ENCODE measurements around the gene JADE1.
A peak's percentile ranks its signal among the peaks of the same experiment; 100 is the strongest.

The JADE1 gene

GRCh38 chr4:128809477-128810330, at the start of gene JADE1:
Gene JADE1, plus strand, starts transcription at chr4:128809700. Its CDS starts 22,059 bp downstream, at chr4:128831759.
- peak; percentile 78 to 85 for DNase-seq (ENCODE audit: extremely low read depth in 1 of 2, low read depth in 1 of 2)

DNA sequence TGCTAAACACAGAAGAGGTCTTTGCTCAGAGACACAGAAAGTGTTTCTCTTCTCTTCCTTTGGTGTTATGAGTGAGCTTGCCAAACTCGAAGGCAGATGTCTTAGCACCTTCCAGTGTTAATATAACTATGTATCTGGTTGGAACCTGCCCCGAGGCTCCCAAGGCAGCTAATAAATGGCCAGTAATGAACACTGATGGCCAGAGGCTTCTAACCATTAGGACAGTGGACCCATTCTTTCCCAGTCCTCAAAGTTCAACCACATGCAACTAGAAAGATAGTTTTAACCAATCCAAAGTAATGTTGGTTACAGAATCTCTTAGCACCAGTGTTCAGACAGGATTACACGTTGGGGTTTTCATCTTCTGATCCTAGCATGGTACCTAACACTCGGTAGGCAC, 42.7 kb upstream of the JADE1 start:
- DNase-seq (ENCODE audit: extremely low read depth in 1 of 2, low read depth in 1 of 2), result no peak

DNA sequence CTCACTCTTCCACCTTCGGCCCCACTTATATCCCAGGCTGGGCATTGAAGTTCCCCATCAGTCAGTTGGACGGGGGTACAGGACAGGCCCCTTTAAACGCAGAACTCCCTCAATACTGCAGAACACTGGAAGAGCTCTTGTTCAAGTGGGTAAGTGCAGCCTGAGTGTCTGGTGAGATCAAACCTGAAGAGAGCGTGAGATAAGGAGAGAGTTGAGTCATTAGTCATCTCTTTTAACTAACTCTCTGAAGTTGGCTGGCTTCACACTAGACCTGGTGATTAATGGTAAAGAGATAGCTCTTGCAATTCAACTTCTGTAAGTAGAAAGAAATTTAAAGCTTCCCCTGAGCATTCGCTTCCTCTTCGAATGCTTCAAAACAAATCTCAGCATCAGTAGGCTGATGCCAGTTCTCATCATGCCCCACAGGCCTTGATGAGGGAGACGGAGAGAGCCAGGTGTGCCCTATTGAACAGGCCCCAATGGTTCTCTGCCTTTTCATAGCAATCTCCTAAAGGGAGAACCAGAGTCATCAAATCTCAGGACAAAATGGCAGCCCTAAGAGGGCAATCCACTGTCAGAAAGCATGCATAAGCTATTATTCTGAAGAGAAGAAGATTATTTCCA, 41.0 kb upstream of the JADE1 start:
- no peak for DNase-seq (ENCODE audit: extremely low read depth in 1 of 2, low read depth in 1 of 2)

DNA sequence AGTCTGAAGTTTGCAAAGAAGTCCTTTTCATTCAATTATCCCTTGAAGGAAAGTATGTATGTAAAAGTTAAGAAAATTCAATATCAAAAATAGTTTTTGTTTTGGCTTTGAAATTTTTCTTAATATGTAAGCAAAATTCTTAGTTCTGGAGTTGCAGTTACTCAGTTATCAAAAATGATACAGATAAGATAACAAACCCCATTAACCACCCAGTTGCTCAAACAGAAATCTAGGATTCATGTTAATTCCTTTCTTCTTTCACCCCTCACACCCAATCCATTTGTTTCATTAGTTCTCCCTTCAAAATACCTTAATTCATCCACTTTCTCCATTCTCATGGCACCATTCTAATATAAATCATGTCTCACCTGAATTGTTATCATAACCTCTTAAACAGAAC, 40.5 kb upstream of the JADE1 start:
- DNase-seq (ENCODE audit: extremely low read depth in 1 of 2, low read depth in 1 of 2), result no peak

GRCh38 chr4:128770807-128771206, 38.7 kb upstream of the JADE1 start:
- DNase-seq (ENCODE audit: extremely low read depth in 1 of 2, low read depth in 1 of 2), result no peak

GRCh38 chr4:128775477-128775876, 34.0 kb upstream of the JADE1 start:
- no peak for DNase-seq (ENCODE audit: extremely low read depth in 1 of 2, low read depth in 1 of 2)

DNA sequence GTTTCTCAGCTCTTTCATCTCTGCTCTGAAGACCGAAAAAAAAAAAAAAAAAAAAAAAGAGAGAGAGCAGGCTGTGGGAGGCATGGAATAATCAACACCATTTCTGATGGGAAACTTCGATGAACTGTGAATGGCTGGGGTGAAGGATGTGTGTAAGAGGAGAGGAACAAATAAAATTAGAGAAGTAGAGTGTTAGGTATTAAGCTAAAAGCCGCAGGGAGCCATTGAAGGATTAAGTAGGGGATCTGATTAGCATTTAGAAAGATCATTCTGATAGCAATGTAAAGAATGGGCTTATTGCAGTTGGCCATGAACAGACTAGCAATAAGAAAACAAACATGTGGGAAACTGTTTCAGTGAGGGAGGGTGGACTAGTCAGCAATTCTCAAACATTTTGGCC, 33.6 kb upstream of the JADE1 start:
- no peak for DNase-seq (ENCODE audit: extremely low read depth in 1 of 2, low read depth in 1 of 2)

GRCh38 chr4:128776794-128777216, 32.7 kb upstream of the JADE1 start:
- DNase-seq (ENCODE audit: extremely low read depth in 1 of 2, low read depth in 1 of 2), result no peak

- DNase-seq (ENCODE audit: extremely low read depth in 1 of 2, low read depth in 1 of 2), result no peak
Measured at GRCh38 chr4:128780688-128781087, 28.8 kb upstream of the JADE1 start.

- DNase-seq (ENCODE audit: extremely low read depth in 1 of 2, low read depth in 1 of 2), result peak; percentile 15 to 34
Measured at GRCh38 chr4:128782076-128782715, 27.3 kb upstream of the JADE1 start.

DNA sequence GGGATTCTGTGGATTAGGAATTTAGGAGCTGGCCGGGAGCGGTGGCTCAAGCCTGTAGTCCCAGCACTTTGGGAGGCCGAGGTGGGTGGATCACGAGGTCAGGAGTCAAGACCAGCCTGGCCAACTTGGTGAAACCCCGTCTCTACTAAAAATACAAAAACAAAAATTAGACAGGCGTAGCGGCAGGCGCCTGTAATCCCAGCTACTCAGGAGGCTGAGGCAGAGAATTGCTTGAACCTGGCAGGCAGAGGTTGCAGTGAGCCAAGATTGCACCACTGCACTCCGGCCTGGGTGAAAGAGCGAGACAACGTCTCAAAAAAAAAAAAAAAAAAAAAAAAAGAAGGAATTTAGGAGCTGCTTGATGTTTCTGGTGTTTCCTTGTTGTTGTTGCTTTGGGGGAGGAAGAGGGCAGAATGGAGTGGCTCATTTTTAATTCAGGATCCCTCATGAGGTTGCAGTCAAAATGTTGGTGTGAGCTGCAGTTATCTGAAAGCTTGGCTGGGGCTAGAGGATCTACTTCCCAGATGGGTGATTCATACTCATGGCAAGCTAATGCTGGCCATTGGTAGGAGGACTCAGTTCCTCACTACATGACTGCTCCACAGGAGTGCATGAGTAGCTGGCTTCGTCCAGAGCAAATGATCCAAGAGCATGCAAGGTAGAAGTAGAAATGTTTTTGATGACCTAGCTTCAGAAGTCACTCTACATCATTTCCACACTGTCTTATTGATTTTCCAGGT, 26.5 kb upstream of the JADE1 start:
- DNase-seq (ENCODE audit: extremely low read depth in 1 of 2, low read depth in 1 of 2), result no peak

DNA sequence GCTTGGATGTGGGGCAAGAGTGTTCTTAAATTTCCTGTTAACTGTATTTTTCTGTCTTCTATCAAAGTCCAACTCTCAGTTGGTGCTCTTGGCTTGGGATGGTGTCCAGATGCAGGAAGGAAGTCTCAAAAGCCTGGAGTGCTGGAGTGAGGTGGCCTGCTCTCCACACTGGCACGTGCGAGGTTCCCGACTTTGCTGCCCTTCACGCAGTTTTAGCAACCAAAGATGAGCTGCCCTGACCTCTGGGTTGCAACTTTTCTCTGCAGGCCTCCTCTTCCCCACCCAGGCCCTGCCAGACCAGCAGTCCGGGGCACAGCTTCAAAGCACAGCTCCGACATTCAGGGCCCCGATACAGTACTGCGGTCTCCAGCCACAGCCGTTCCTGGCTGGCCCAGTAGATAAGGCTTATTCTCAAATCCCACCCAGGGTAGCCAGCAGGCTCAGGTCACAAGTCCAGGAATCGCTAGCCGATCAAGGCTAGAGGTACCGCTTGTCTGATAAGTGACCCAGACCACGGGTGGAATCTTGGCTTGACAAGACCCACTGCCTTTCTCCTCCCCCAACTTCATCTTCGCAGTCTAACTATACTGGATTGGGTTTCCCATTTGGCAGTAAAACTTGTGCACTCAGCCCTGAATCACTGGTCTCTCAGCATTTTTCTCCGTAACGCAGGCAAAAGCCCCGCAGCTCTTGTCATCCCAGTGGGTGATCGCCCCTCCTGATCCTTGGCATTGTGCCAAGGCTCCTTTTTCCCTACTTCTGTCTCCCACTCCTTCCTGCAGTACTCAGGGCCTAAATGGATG, 21.8 kb upstream of the JADE1 start:
- DNase-seq (ENCODE audit: extremely low read depth in 1 of 2, low read depth in 1 of 2), result no peak

DNA sequence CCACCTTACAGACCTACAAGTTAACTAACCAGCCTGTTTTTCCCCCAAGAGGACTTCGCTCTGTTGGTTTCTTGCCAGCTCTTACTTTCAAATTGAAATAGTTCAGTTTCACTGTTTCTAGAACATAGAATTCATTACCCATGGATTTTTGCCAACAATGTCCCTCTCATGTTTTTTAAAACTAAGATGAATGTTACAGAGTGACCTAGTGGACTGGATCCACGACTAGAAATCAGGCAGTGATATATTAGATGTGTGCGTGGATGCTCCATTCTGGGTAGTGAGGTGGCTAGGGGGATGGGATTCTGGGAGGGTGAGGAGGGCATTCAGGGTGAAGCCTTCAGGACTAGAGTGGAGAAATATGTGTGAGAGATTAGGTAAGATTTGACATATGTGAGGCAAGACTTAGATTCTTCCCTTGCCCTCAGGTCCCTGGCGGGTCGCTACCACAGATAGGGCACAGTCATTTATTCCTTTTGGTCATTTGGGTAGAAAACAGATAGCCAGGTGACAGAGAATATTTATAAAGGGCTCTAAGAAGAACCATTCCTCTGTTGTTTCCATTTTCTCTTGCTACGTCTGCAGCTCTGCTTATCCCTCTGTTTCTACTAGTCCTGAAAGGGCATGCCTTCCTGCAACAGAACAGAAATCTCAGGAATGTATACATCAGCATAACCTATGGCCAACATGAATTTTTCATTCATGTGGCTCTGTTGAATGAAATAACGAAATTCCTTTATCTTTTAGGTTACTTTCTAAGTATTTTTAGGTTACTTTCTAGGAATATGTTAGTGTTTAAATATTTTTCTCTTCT, 15.4 kb upstream of the JADE1 start:
- no peak for DNase-seq (ENCODE audit: extremely low read depth in 1 of 2, low read depth in 1 of 2)

DNA sequence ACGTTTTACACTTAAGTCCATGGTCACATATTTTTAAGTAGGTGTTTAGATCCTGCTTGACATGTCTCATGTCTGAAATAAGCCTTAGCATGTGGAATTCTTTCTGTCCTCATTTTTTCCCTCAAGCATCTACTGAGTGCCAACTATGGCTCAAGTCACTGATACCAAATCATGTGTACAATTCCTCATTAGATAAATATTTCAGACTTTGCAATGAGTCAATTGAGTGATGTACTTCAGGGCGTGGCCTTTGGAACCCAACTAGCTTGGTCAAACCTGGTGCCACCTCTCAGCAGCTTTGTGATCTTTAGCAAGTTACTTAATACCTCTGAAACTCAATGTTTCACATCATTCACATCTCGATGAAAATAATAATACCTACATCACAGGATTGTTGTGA, 12.6 kb upstream of the JADE1 start:
- no peak for DNase-seq (ENCODE audit: extremely low read depth in 1 of 2, low read depth in 1 of 2)

- DNase-seq (ENCODE audit: extremely low read depth in 1 of 2, low read depth in 1 of 2), result no peak
Measured at GRCh38 chr4:128800284-128800683, 9.2 kb upstream of the JADE1 start.

DNA sequence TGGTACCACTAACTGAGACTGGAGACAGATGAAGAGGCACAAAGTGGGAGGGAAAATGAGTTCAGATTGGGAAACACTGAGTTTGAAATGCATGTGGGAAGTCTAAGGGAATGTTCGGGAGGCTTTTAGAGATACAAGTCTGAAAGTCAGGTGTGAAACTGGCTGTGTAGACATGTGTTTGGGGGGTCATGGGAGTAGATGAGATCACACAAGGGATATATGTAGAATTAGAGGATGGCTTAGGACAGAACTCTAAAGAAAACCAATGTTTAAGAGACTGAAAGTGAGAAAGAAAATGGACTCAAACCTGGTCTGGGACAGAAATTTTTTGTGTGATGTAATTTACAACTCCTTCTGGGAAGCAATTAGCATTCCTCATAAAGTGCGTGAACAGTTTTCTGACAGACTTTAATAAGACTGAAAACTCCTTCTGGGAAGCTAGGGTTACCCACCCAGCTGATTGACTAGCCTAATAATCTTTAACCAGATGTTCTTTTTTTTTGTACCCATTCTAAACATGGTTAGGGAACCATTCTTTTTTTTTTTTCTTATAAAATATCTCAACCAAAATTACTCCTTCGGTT, 8.7 kb upstream of the JADE1 start:
- no peak for DNase-seq (ENCODE audit: extremely low read depth in 1 of 2, low read depth in 1 of 2)

GRCh38 chr4:128802680-128803628, 6.5 kb upstream of the JADE1 start:
- DNase-seq (ENCODE audit: extremely low read depth in 1 of 2, low read depth in 1 of 2), result no peak

DNA sequence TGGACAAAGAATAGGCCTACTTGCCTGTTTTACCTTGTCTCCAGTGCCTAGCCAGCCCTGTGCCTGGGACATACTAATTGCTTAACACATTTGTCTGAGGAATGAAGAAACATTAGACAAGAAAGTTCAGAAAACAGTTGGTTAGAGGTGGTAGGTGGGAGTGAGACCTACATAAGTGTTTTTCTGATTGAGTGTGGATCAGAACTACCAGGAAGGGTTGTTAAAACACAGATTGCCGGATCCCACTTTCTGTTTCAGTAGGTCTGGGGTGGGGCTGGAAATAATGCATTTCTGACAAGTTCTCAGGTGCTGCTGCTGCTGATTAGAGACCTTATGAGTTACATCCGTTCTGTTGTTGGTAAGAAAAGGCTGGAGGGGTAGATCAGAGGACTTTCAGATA, 5.7 kb upstream of the JADE1 start:
- no peak for DNase-seq (ENCODE audit: extremely low read depth in 1 of 2, low read depth in 1 of 2)
